Measurements from ENCODE around the gene SUN1.

The SUN1 gene

GRCh38 chr7:805261-805660 is 27.0 kb upstream of the SUN1 start:
- in situ Hi-C loops (cut with HindIII; ENCODE audit: low pct_ligation_motif_present, low sequenced_read_pairs) = no loop called here
- Histone ChIP-seq H3K27me3 (replicated peaks) (no peaks in the 10 kb centered on the region), H3K27ac (no peak overlapping the region), H3K4me3 (ENCODE audit: low read depth, low read length) (no peak overlapping the region), H3K36me3 (replicated peaks) (no peaks in the 10 kb centered on the region)
- no peak for DNase-seq
- TF ChIP-seq, protein P1, sequence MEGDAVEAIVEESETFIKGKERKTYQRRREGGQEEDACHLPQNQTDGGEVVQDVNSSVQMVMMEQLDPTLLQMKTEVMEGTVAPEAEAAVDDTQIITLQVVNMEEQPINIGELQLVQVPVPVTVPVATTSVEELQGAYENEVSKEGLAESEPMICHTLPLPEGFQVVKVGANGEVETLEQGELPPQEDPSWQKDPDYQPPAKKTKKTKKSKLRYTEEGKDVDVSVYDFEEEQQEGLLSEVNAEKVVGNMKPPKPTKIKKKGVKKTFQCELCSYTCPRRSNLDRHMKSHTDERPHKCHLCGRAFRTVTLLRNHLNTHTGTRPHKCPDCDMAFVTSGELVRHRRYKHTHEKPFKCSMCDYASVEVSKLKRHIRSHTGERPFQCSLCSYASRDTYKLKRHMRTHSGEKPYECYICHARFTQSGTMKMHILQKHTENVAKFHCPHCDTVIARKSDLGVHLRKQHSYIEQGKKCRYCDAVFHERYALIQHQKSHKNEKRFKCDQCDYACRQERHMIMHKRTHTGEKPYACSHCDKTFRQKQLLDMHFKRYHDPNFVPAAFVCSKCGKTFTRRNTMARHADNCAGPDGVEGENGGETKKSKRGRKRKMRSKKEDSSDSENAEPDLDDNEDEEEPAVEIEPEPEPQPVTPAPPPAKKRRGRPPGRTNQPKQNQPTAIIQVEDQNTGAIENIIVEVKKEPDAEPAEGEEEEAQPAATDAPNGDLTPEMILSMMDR (IDR thresholded peaks at IDR 0.05; ENCODE audit: low read depth, low read length, missing control alignments) = no peak

DNA sequence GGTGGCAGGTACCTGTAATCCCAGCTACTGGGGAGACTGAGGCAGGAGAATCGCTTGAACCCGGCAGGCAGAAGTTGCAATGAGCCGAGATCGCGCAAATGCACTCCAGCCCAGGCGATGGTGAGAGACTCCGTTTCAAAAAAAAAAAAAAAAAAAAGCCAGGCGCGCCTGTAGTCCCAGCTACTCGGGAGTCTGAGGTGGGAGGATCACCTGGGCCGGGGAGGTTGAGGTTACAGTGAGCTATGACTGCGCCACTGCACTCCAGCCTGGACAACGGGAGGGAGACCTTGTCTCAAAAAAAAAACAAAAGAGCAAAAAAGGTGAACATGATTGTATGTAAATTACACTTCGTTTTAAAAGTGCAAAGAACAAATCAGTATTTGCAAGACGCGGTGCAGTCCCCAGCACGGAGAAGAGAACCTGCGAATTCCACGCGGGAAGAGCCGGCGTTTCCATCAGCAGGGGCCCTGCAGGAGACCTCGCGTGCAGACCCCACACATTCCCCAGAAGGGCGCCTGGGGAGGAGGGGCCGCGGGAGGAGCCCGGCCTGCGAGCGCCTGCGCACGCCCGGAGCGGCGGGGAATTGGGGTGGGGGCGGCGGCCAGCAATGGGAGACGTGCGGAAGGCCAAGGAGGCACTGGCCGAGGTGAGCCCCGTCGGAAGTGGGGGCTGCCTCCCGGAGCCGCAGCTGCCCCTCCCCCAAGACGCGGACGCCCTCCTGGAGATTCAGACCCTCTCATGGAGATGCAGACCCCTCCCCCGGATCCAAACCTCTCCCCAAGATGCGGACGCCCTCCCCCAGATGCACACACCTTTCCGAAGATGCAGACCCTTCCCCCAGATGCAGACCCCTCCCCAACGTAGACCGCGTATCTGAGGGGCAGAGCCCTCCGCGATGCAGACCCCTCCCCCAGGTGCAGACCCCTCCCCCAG is 16.7 kb upstream of the SUN1 start:
- Histone ChIP-seq H3K27ac (no peak overlapping the region), H3K27me3 (replicated peaks) (no peaks in the 10 kb centered on the region), H3K4me3 (ENCODE audit: low read depth, low read length) (peak overlapping the region; percentile 59), H3K36me3 (replicated peaks) (no peaks in the 10 kb centered on the region)
- in situ Hi-C loops (cut with HindIII; ENCODE audit: low pct_ligation_motif_present, low sequenced_read_pairs) = no loop called here
- TF ChIP-seq, protein P1 (IDR thresholded peaks at IDR 0.05; ENCODE audit: low read depth, low read length, missing control alignments) = no peak
- DNase-seq = no peak

- in situ Hi-C loops (cut with HindIII; ENCODE audit: low pct_ligation_motif_present, low sequenced_read_pairs) = no loop called here
- TF ChIP-seq, protein P1 (IDR thresholded peaks at IDR 0.05; ENCODE audit: low read depth, low read length, missing control alignments) = no peak
- Histone ChIP-seq H3K27ac (no peak overlapping the region), H3K27me3 (replicated peaks) (no peaks in the 10 kb centered on the region), H3K4me3 (ENCODE audit: low read depth, low read length) (peak overlapping the region; percentile 73), H3K36me3 (replicated peaks) (no peaks in the 10 kb centered on the region)
- peak; percentile 92 for DNase-seq
Observed at GRCh38 chr7:816300-816750, 16.0 kb upstream of the SUN1 start.

- no peak for DNase-seq
- H3K36me3 ChIP-seq (replicated peaks) = no peaks in the 10 kb centered on the region
- in situ Hi-C loops (cut with HindIII; ENCODE audit: low pct_ligation_motif_present, low sequenced_read_pairs) = no loop called here
- TF ChIP-seq, protein P1 (IDR thresholded peaks at IDR 0.05; ENCODE audit: low read depth, low read length, missing control alignments) = no peak
- no peaks in the 10 kb centered on the region for H3K27me3 ChIP-seq (replicated peaks)
- H3K4me3 ChIP-seq (ENCODE audit: low read depth, low read length) = peak overlapping the region; percentile 73
- H3K27ac ChIP-seq = peak overlapping the region; percentile 61
Observed at GRCh38 chr7:816751-817671, 15.3 kb upstream of the SUN1 start.

DNA sequence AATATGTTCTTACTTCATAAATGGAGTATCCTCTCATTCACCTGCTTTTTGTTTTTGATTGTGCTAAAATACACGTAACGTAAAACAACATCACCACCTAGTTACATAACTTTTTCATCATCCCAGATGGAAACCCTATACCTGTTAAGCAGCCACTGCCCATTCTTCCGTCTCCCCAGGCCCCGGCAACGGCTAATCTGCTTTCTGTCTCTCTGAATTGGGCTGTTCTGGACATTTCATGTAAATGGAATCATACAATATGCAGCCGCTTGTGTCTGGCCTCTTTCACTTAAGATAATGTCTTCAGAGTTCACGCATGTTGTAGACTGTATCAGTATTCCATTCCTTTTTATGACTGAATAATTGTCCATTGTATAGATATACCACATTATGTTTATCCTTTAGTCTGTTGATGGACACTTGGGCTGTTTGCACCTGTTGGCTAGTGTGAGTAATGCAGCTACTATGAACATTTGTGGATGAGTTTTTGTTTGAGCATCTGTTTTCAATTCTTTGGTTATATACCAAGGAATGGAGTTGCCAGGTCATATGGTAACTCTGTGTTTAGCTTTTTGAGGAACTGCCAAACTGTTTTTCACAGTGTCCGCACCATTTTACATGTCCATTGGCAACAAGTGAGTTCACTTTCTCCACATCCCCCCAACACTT is 14.1 kb upstream of the SUN1 start:
- TF ChIP-seq, protein P1 (IDR thresholded peaks at IDR 0.05; ENCODE audit: low read depth, low read length, missing control alignments) = peak; percentile 30
- in situ Hi-C loops (cut with HindIII; ENCODE audit: low pct_ligation_motif_present, low sequenced_read_pairs) = no loop called here
- H3K27me3 ChIP-seq (replicated peaks) = no peaks in the 10 kb centered on the region
- H3K4me3 ChIP-seq (ENCODE audit: low read depth, low read length) = no peak overlapping the region
- no peaks in the 10 kb centered on the region for H3K36me3 ChIP-seq (replicated peaks)
- H3K27ac ChIP-seq = no peak overlapping the region
- peak; percentile 42 for DNase-seq
